Smooth muscle cell of the brain vasculature (primary cell): ENCODE results near the gene CHID1.

Experiments used
- DNase-seq: peaks from one replicate; pipeline ENCODE4 v3.0.0-alpha.2; 2012; ENCODE audit warnings: low read depth, low spot score

Gene CHID1

GRCh38 chr11:888310-889212, 22.0 kb downstream of the CHID1 start:
- no peak for DNase-seq

GRCh38 chr11:887589-887988, 23.0 kb downstream of the CHID1 start:
- no peak for DNase-seq

GRCh38 chr11:886568-886967, 24.0 kb downstream of the CHID1 start:
- no peak for DNase-seq

- no peak for DNase-seq
These were observed 26.0 kb downstream of the CHID1 start for GRCh38 chr11:884578-885070.

GRCh38 chr11:883527-883926, 27.1 kb downstream of the CHID1 start:
- DNase-seq: no peak

- DNase-seq: no peak
These were observed 28.0 kb downstream of the CHID1 start for GRCh38 chr11:882596-882995.

GRCh38 chr11:880447-880846, 30.2 kb downstream of the CHID1 start:
- DNase-seq: no peak

GRCh38 chr11:877565-877964, 33.0 kb downstream of the CHID1 start:
- no peak for DNase-seq

GRCh38 chr11:876545-876944, 34.1 kb downstream of the CHID1 start:
- peak; percentile 23 for DNase-seq

- DNase-seq: no peak
These were observed 34.8 kb downstream of the CHID1 start for GRCh38 chr11:875769-876301.

GRCh38 chr11:875203-875602, 35.4 kb downstream of the CHID1 start:
- no peak for DNase-seq

GRCh38 chr11:873706-874105, 36.9 kb downstream of the CHID1 start:
- no peak for DNase-seq

- DNase-seq: no peak
These were observed 37.8 kb downstream of the CHID1 start for GRCh38 chr11:872799-873198.

GRCh38 chr11:871472-871871, 39.1 kb downstream of the CHID1 start:
- no peak for DNase-seq

GRCh38 chr11:870418-870817, 40.2 kb downstream of the CHID1 start:
- DNase-seq: no peak

GRCh38 chr11:870127-870413, 40.5 kb downstream of the CHID1 start:
- no peak for DNase-seq

- DNase-seq: no peak
These were observed 41.0 kb downstream of the CHID1 start for GRCh38 chr11:869399-870126.

- DNase-seq: no peak
These were observed 41.8 kb downstream of the CHID1 start for GRCh38 chr11:868802-869201.

- no peak for DNase-seq
These were observed 42.2 kb downstream of the CHID1 start for GRCh38 chr11:868394-868793.

- DNase-seq: no peak
These were observed 42.7 kb downstream of the CHID1 start for GRCh38 chr11:867856-868358.

- DNase-seq: no peak
These were observed 44.1 kb downstream of the CHID1 start for GRCh38 chr11:866481-866880.
